ENCODE data around the gene MARCHF2. TPM values are rescaled to one million over a fixed set of nuclear protein-coding genes. Genes with fewer than 3 reads are reported as not detected.
A peak's percentile ranks its signal among the peaks of the same experiment; 100 is the strongest.
"Not testable (repeated sequence)": the region's sequence is repeated elsewhere in the genome, so short reads cannot be mapped to it uniquely, and the experiment has no call there.

Gene MARCHF2
- total RNA-seq, 1 donor from 2014 or later = 74.8 TPM

- not testable (repeated sequence) for DNase-seq (ENCODE audit: low read depth)
These were observed 2.4 kb upstream of the MARCHF2 start for GRCh38 chr19:8410718-8411117.

- no peak for DNase-seq (ENCODE audit: low read depth)
These were observed 507 bp downstream of the MARCHF2 start for GRCh38 chr19:8413629-8413995.

- no peak for DNase-seq (ENCODE audit: low read depth)
These were observed 3.7 kb downstream of the MARCHF2 start for GRCh38 chr19:8416796-8417195.

GRCh38 chr19:8421484-8422461, 8.7 kb downstream of the MARCHF2 start:
- DNase-seq (ENCODE audit: low read depth) = no peak

GRCh38 chr19:8423817-8424223, 10.7 kb downstream of the MARCHF2 start:
- DNase-seq (ENCODE audit: low read depth) = peak; percentile 97

GRCh38 chr19:8425331-8425730, 12.2 kb downstream of the MARCHF2 start:
- DNase-seq (ENCODE audit: low read depth) = not testable (repeated sequence)

GRCh38 chr19:8426283-8426682, 13.2 kb downstream of the MARCHF2 start:
- no peak for DNase-seq (ENCODE audit: low read depth)

GRCh38 chr19:8429044-8429443, 15.9 kb downstream of the MARCHF2 start:
- DNase-seq (ENCODE audit: low read depth) = no peak

- no peak for DNase-seq (ENCODE audit: low read depth)
These were observed 16.7 kb downstream of the MARCHF2 start for GRCh38 chr19:8429826-8430225.

GRCh38 chr19:8430650-8431049, 17.5 kb downstream of the MARCHF2 start:
- no peak for DNase-seq (ENCODE audit: low read depth)

- DNase-seq (ENCODE audit: low read depth) = no peak
These were observed 25.1 kb downstream of the MARCHF2 start for GRCh38 chr19:8438236-8438635.

GRCh38 chr19:8441725-8442544, 28.8 kb downstream of the MARCHF2 start:
- no peak for DNase-seq (ENCODE audit: low read depth)

GRCh38 chr19:8444140-8444676, 31.1 kb downstream of the MARCHF2 start:
- not testable (repeated sequence) for DNase-seq (ENCODE audit: low read depth)

- peak; percentile 88 for DNase-seq (ENCODE audit: low read depth)
These were observed 31.8 kb downstream of the MARCHF2 start, which contains the start of gene HNRNPM for GRCh38 chr19:8444677-8445487. HNRNPM (plus strand) TSS chr19:8444975; CDS start chr19:8444999, 24 bp downstream.

GRCh38 chr19:8445488-8446001, 32.4 kb downstream of the MARCHF2 start:
- DNase-seq (ENCODE audit: low read depth) = no peak

GRCh38 chr19:8446061-8446709, 33.1 kb downstream of the MARCHF2 start:
- no peak for DNase-seq (ENCODE audit: low read depth)

- DNase-seq (ENCODE audit: low read depth) = no peak
These were observed 36.7 kb downstream of the MARCHF2 start for GRCh38 chr19:8449830-8450229.

GRCh38 chr19:8451377-8451776, 38.3 kb downstream of the MARCHF2 start:
- DNase-seq (ENCODE audit: low read depth) = no peak

GRCh38 chr19:8451885-8452284, 38.8 kb downstream of the MARCHF2 start:
- DNase-seq (ENCODE audit: low read depth) = peak; percentile 92

- no peak for DNase-seq (ENCODE audit: low read depth)
These were observed 39.5 kb downstream of the MARCHF2 start for GRCh38 chr19:8452446-8453123.
